ENCODE measurements around the gene HMGA1.
A peak's percentile ranks its signal among the peaks of the same experiment; 100 is the strongest.
"Not testable (repeated sequence)": the region's sequence is repeated elsewhere in the genome, so short reads cannot be mapped to it uniquely, and the experiment has no call there.

The HMGA1 gene

GRCh38 chr6:34260576-34261267 is 24.0 kb downstream of the HMGA1 start:
- no peak for DNase-seq (ENCODE audit: low spot score)

DNA sequence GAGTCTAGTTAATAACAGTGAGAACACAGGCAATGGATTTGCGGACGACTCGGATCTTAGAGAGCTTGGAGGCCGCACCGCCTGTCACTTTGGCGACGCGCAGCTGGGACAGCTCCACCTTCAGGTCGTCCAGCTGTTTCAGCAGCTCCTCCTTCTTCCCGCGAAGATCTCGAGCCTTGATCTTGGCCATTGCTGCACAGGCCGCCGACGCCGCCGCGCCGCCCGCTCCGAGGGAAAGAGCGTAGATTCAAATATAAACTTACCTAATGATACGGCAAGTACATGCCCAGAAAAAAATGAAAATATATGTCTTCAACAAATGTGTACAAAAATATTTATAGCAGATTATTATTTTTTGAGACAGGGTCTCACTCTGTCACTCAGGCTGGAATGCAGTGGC is 26.8 kb downstream of the HMGA1 start:
- DNase-seq (ENCODE audit: low spot score) = not testable (repeated sequence)

DNA sequence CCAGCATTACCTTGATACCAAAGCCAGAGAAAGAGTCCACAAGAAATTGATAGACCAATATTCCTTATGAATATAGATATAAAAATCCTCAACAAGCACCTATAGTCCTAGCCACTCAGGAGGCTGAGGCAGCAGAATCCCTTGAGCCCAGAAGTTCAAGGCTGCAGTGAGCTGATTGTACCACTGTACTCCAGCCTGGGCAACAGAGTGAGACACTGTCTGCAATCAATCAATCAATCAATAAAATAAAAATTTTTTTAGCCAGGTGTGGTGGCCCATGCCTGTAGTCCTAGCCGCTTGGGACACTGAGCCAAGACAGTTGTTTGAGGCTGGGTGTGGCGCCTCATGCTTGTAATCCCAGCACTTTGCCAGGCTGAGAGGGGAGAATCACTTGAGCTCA is 31.1 kb downstream of the HMGA1 start:
- no peak for DNase-seq (ENCODE audit: low spot score)

DNA sequence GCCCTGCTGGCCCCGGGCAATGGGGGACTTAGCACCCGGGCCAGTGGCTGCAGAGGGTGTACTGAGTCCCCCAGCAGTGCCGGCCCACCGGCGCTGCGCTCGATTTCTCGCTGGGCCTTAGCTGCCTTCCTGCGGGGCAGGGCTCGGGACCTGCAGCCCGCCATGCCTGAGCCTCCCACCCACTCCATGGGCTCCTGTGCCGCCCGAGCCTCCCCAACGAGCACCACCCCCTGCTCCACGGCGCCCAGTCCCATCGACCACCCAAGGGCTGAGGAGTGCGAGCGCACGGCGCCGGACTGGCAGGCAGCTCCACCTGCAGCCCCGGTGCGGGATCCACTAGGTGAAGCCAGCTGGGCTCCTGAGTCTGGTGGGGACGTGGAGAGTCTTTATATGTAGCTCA is 32.5 kb downstream of the HMGA1 start:
- not testable (repeated sequence) for DNase-seq (ENCODE audit: low spot score)

DNA sequence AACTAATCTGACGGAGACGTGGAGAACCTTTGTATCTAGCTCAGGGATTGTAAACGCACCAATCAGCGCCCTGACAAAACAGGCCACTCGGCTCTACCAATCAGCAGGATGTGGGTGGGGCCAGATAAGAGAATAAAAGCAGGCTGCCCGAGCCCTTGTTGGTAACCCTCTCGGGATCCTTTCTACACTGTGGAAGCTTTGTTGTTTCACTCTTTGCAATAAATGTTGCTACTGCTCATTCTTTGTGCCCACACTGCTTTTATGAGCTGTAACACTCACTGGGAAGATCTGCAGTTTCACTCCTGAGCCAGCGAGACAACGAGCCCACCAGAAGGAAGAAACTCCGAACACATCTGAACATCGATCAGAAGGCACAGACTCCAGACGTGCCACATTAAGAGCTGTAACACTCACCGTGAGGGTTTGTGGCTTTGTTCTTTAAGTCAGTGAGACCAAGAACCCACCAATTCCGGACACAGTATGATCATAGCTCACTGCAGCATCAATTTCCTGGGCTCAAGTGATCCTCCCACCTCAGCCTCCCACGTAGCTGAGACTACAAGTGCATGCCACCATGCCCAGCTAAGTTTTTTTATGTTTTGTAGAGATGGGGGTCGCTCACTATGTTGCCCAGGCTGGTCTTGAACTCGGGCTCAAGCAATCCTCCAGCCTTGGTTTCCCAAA is 33.1 kb downstream of the HMGA1 start:
- not testable (repeated sequence) for DNase-seq (ENCODE audit: low spot score)

- DNase-seq (ENCODE audit: low spot score) = no peak
Measured at GRCh38 chr6:34272013-34272926, 35.6 kb downstream of the HMGA1 start.

DNA sequence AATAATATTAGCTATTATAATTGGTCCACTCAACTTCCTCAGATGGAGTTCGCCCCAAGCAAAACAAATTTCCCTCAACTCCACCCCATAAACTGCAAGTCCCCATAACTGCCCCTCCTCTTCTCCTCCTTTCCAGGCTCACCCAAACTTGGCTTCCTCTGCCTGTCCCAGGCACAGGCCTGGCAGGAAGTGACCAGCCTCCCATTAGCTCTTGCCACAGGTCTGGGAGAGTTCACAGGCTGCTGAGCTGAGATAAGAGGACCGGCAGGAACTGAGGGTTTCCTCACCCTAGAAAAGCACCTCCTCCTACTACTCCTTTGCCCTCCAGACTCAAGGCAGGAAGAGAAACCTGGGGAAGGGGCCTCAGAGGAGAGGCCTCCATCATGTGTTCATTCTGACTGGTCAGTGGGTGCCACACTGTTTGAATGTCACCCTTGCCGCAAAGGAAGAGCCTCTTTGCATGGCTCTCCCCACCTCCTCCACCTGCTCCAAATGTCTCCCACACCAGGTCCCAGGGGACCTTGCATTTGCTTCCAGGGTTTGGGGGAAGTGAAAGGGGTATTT is 36.7 kb downstream of the HMGA1 start:
- no peak for DNase-seq (ENCODE audit: low spot score)

GRCh38 chr6:34274129-34274528 is 37.5 kb downstream of the HMGA1 start:
- DNase-seq (ENCODE audit: low spot score) = no peak

- no peak for DNase-seq (ENCODE audit: low spot score)
Measured at GRCh38 chr6:34275128-34275804, 38.6 kb downstream of the HMGA1 start.

DNA sequence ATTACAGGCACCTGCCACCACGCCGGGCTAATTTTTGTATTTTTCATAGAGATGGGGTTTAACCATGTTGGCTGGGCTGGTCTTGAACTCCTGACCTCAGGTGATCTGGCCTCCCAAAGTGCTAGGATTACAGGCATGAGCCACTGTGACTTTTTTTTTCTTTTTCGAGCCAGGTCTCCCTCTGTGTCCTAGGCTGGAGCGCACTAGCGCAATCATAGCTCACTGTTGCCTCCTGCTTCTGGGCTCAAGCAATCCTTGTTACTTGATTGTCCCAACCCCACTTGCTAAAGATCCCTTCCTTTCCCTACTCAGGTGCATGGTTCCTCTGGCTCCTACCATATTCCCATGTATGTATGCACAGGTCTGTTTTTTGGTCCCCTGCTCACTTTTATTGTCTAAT is 39.5 kb downstream of the HMGA1 start:
- DNase-seq (ENCODE audit: low spot score) = no peak

DNA sequence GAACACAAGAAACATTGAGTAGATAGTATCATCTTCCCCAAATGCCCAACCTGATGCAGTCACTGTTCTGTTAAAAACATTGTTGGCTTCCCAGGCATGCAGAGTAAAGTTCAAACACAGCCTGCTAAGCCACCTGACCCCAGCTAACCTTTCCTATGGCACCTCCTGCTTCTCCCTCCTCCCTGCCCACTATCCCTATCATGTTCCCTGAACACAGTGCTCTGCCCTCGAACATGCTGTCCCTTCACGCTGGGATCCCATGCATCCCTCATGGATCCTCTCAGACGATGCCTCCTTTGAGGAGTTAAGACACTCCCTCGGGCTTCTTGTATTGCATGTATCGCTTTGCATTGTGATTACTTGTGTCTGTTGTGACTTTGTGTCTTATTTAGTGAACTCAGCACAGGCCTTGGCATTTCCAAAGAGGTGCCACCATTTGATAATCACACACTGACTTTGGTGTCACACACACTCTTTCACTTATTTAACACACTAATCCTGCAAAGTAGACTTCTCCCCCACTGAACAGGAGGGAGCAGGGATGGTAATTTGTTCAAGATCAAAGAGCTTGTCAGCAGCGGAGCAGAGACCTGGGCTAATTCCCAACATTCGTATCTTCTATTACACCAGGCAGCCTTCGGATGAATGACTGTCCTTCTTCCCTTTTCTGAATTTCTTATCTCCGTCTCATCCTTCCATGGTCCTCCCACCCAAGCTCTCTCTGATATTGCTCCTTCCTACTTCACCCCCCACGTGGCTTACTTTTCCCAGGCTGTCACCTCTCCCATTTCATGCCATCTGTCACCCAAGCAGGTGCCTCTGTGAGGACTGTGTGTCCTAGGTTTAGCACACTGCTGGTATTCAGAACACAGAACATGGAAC is 40.4 kb downstream of the HMGA1 start:
- DNase-seq (ENCODE audit: low spot score) = no peak

DNA sequence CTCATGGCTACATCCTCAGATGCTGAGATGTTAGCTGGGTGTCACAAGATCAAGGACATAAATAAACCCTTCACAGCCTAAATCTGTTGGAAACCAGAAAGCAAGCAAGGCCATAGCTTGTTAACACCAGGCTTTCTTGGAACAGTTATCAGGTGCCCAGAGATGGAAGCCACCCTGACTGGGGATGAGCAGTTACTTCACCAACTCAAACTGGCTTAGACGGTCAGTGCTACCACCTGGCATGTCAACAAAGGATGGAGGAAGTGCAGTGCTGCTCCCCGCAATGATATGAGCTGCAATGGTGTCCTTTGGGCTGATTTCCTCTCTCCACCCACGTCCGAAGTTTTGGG is 41.1 kb downstream of the HMGA1 start:
- DNase-seq (ENCODE audit: low spot score) = no peak

DNA sequence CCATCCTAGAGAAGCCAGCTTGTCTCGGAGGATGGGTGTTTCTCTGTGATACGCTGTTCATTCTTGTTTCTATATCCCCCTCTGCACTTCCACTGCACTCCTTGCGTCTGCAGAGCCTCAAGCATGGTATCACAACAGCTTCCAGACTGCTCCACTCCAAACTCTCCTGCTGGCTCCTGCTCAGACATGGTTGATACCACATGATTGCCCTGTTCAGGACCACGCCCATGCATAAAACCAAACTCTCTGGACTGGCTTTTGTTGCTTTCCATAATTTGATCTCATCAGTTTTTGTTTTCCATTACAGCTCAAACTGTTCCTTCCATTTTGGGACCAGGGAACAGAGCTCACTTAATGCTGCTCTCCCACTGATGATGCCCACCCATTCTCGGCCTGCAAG is 42.2 kb downstream of the HMGA1 start:
- no peak for DNase-seq (ENCODE audit: low spot score)

DNA sequence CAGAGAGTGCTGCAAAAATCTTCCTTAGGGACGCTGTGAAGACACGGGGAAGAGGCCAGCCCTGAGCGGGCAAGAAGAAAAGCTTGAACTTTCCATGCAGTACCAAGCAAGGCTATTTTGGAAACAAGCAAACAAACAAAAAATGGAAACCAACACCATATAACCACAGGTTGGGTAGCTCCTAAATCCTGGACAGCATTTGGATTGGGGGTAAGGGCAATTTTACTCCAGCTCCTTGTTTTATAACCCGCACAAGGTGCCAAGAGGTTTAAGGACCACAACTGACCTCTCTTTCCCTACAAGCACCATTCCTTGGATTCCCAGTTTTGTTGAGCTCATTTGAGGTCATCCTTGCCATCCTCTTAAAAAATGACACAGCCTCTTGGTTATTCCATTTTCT is 43.5 kb downstream of the HMGA1 start:
- no peak for DNase-seq (ENCODE audit: low spot score)

DNA sequence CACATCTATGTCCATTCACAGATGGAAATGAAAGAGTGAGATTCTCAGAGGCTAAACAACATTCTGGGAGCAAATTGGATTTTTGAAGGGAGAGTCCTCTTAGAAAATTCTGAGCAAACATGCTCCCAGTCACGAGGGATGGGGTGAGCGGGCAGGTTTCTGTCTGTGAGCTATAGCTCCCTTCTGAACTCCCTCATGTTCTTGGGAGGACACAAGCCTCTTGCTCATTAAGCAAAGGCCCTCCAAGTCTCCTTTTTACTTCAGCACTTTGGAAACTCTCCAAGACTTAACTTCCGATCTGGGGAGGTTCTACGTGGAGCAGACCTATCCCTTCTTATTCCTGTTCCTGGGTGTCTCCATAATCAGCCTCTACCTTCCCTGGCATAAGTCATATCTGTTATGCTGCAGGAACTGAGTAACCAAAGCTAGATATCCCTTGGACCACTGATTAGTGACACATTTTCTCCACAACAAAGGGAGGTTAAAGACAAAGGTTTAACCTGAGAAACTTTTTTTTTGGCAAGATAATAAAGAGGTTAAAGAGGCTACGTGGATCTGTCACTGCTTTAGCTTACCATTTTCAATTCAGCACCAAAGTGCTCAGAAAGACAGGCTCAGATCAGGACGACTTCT is 45.1 kb downstream of the HMGA1 start:
- no peak for DNase-seq (ENCODE audit: low spot score)

- DNase-seq (ENCODE audit: low spot score) = peak; percentile 79
Measured at GRCh38 chr6:34284563-34285447, 48.1 kb downstream of the HMGA1 start.

DNA sequence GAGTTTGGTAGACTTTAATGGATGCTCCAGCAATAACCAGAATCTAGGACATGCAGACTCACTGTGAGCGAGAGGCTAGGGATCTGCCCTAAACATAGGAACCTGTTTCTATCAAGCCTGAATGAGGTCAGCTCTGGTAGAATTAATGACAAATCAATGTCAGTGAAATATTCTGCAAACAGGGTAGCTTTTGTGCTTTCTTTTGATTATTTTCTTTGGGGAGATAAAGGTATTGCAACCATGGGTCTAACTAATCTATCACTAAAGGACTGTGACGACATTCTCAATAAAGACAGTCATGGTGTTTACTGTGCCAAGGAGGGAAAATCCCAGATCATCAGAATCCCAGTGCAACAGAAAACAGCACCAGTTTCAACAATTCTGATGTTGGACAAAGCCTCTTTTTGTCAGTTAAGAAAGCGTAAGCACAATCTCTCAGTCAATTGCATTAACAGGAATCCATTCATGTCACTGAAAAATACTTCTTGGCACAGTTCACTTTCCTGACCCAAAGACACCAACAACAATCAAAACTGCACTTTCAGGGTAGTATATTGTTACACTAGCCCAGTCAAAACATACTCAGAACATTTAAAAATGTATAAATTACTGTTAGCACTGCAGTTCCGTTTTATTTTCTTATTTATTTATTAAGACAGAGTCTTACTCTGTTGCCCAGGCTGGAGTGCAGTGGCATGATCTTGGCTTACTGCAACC is 48.9 kb downstream of the HMGA1 start:
- DNase-seq (ENCODE audit: low spot score) = peak; percentile 93

DNA sequence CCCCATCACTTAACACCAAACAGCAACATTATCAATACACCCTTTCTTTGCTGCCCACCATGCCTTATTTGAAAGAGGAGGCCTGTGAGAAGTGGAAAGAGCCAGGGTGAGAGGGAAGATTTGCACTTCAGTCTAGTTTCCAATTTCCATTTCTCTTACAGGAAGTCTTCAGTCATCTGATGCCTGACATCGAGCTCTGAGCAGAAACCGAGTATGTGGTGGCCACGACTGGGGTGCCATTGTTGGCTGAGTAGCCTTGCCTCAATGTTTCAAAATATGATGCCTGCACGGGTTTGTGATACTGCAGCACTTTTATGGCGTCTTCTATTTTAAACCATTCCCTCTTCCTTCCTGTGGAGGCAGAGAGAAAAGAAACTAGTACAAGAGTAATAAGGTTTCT is 51.9 kb downstream of the HMGA1 start:
- no peak for DNase-seq (ENCODE audit: low spot score)

- DNase-seq (ENCODE audit: low spot score) = no peak
Measured at GRCh38 chr6:34289137-34289536, 52.5 kb downstream of the HMGA1 start.
